GM21423 (cell line): ENCODE measurements around the gene YIPF2.

Source experiments
- ATAC-seq: cut with Tn5 transposase; IDR thresholded peaks from one replicate; pipeline ENCODE4 v1.9.1; 2021; ENCODE audit warnings: mild to moderate bottlenecking, moderate library complexity; ENCODE audit not compliant: unreplicated experiment

YIPF2 gene

DNA sequence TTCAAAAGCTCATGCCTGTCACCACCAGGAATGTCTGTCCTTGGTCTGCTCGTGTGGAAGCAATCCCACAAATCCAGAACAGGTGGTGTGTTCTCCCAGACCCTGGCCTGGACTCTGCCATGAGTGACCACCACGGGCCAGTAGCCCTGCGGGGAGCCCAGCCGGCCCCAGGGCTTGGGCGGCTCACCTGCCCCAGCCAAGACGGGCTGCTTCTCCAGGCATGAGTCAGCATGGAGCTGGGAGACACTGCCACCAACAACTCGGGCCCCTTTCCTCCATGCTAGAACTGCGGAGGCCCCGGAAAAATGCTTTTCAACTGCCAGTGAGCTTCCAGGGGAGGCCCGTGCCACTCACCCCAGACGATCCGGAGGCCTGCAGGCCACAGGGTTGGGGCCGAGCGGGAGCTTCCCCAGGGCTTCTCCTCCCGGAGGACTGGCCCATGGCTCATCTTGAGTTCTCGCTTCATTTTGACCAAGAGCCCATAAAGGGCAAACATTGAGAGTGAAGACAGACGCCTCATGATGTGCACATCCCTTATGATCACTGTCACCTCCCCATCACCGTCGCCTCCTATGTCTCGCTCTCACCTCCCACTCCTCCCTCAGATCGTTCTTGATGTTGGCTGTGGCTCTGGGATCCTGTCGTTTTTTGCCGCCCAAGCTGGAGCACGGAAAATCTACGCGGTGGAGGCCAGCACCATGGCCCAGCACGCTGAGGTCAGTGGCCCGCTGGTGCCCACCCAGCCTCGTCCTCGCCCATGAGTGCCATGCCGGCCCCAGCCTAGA lies 16.7 kb downstream of the YIPF2 start:
- ATAC-seq = no peak

DNA sequence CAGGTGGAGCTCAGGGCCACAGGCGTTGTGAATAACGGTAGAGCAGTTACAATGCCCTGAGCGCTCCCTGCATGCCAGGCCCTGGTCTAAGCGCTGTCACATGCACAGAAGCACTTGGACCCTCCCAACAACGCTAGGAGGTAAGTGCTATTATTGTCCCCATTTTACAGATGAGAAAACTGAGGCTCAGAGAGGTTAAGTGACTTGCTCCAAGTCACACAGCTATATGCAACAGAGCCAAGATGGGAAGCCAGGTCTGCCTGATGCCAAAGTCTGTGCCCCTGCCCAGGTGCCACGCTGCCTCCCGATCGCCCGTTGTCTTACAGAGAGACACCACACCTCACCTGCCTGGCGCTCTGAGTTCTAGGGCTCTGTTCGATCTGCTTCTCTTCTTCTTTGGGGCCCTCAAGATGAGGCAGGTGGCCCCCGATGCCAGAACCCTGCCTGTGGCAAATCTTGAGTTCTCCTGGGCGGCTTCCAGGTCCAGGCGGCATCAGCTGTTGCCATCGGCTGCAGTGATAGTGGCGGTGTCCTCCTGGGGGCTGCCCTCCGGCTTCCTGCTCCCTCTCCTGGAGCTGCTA lies 20.0 kb downstream of the YIPF2 start:
- no peak for ATAC-seq

DNA sequence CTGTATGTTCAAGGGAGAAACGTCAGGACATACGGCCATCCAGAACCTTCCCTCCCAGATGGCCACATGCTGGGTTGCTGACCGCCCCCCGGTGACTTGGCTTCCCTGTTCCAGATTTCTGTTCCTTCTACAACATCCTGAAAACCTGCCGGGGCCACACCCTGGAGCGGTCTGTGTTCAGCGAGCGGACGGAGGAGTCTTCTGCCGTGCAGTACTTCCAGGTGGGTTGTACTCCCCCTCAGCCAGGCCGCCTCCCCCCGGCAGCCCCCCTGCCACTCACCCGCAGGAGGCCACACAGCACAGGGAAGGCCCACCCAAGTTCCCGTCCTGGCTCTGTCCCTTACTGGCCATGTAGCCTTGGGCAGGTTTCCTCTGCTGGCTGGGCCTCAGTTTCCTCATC lies 20.5 kb downstream of the YIPF2 start:
- no peak for ATAC-seq

DNA sequence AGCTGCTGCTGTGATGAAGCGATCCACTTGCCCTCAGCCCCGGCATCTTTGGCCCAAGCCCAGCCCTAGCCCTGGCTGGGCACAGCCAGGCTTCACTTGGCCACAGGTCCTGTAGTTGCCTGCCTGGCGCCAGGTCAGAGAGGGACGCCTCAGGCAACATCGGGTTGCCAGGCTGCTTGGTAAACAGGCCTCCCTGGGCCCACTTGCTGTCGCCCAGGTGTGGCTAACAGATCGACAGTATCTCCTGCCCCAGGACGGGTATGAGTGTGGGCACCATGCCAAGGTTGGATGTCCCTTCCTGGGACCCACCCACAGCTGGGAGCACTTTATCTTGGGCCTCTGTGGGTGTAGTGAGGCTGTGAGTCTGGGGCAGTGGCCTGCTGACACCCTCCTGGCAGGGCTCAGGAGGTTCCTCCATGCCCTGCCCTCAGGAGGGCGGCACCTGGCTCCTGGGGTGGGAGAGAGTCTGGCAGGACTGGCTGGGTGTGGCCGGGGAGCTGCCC lies 29.2 kb downstream of the YIPF2 start:
- ATAC-seq = no peak

DNA sequence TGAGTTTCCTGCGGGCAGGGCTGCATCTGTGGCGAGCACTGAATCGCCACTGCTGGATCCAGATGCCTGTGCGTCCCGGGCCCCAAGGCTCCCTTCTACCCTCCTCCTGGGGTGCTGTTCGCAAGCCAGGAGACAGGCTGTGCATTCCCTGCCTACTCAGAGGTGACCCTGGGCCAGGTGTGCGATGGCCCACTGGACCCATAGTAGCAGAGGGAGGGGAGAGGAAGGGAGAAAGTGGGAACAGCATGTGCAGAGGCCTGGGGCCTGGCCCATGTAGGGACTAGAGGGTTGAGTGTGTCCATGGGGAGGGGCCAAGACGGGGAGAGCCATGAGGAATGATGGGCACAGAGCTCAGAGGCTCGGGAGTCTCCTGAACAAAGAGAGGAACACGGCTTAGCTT lies 29.8 kb downstream of the YIPF2 start:
- no peak for ATAC-seq

DNA sequence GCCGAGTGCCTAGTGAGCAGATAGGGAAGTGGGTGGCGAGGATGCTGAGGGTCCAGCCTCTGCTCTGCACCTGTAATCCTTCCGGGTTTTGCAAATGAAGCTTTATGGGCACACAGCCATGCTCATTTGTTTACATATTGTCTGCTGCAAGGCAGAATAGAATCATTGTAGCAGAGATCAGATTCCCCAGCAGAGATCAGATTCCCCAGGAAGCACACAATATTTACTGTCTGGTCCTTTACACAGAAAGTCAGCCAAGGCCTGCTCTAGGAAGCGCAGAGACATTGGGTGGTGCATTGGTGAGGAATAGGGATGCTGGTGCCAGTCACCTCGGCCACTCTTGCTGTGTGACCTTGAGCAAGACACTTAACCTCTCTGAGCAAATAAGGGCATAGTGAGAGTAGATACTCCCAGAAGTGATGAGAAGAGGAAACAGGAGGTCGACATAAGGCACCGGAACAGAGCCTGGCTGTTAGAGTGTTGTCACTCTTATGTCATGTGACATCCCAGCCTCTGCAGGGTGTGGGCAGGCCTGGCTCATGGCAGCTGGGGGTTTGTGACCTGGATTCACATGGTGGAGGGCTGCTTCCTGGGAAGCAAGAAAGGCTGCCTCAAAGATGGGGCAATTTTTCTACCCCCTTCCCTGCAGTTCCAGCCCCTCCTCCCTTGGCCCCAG lies 31.4 kb downstream of the YIPF2 start:
- no peak for ATAC-seq

DNA sequence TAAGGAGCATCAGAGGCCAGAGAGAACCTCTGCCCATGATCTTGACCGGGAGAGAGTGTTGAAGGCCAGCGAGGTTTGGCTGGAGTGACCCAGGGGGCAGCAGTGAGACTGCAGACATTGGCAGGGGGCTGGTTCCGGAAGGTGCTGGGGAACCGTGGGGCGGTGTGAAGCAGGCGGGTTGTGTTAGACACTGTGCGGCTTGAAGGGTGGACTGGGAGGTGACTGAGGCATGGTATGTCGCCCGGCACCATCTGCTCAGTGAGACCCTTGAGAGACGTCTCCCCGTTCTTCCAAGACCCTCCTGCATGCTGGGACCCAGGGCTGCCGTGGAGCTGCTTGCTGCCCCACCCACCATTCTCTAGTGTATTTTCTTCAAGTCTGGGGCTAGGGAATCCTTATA lies 32.5 kb downstream of the YIPF2 start:
- ATAC-seq = no peak

DNA sequence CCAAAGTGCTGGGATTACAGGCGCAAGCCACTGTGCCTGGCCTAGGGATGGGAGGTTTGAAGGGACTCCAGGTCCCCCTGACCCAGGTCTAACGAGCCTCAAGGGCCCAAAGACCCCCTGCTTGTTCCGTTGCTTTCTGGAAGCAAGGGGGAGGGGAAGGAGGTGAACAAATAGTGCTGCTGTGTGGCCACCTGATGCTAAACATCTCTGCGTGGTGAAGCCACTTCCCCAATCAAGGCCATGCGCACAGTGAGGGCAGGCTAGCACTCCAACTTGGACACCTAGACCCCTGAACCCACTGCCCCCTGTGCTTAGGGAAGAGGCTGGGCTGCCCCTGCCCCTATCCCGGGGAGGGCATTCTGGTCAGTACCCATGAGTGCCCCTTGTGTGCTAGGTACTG lies 33.1 kb downstream of the YIPF2 start:
- ATAC-seq = no peak

DNA sequence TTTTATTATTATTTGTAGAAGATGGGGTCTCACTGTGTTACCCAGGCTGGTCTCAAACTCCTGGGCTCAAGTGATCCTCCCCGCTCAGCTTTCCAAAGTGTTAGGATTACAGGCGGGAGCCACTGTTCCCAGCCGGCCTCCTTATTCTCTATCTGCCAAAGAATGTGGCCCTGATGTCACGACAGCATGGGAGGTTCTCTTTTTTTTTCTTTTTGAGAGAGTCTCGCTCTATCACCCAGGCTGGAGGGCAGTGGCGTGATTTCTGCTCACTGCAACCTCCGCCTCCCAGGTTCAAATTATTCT lies 33.6 kb downstream of the YIPF2 start:
- no peak for ATAC-seq

DNA sequence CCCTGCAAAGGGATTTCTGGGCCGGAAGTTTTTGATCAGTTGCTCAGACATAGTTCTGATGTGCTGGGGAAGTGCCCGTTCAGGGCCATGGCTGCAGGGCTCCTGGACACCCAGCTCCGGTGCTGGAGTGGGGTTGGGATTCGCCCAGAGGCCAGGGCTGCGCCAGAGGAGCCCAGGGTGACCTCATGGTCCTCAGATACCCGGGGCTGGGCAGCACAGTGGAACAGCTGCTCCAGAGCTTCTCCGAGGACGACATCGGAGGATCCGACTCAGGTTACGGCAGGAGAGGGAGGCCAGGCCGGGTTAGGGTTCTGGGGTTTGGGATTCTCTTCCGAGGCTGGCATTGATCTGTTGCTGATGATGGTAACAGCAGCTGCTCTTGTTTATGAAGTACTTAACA lies 36.2 kb downstream of the YIPF2 start:
- ATAC-seq = no peak

DNA sequence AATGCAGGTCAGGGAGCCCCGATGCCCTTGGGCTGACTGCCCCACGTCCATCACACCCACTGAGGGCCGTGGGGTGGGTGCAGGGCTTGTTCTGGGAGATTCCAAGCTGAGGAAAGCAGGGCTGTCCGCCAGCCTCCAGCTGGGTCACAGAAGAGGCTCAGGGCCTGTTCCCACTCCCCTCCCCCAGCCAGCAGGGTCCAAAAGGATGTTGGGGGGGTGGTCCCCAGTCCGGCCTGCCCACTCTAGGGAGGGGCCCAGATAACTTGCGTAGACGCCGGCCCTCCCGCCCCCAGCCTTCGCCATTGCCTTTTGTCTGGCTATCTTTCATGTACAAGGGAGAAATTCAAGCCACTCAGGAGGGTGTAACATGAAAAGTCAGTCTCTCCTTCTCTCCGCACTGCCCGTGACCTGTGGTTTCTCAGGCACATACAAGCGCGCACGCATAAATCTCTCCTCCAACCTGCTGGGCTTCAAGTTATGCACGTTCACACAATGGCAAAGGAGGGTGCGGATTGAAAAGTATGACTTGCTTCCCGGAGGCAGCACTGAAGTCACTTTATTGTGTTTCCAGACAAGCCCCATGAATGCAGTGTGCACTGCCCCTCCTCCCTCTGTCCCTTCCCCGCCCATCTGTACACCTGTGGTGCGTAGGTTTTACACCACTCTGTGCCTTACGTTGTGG lies 36.9 kb downstream of the YIPF2 start:
- no peak for ATAC-seq

DNA sequence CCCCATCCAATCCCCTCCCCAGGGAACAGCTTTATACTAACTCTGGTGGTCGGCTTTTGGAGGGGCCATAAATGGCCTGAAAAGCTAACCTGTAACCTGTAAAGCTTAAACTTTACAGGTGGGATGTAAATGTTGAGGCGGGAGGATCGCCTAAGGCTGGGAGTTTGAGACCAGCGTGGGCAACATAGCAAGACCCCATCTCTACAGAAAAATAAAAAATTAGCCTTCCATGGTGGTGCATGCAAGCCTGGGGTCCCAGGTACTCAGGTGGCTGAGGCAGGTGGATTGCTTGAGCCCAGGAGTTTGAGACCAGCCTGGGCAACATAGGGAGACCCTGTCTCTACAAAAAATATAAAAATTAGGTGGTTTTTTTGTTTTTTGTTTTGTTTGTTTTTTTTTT lies 38.6 kb downstream of the YIPF2 start:
- ATAC-seq = no peak

DNA sequence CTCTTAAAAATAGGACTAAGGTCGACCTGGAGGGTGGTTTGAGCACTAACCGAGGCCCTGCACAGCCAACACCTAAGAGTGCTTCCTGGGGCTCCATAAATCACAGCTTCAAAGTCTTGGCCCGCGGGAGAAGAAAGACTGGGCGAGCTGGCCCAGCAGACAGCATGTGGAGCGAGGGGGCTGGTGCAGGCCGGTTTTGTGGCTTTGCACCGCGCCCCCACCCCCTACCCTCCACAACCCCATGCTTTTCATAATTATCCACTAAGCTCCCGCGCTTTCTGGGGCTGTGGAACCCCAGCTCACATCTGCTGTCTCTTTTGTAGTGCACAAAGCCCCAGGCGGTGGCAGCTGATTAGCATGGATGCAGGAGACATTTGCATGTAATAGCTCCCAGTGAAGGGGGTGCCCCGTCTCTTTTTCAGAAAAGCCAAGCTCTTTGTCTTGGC lies 40.0 kb downstream of the YIPF2 start:
- ATAC-seq = no peak

DNA sequence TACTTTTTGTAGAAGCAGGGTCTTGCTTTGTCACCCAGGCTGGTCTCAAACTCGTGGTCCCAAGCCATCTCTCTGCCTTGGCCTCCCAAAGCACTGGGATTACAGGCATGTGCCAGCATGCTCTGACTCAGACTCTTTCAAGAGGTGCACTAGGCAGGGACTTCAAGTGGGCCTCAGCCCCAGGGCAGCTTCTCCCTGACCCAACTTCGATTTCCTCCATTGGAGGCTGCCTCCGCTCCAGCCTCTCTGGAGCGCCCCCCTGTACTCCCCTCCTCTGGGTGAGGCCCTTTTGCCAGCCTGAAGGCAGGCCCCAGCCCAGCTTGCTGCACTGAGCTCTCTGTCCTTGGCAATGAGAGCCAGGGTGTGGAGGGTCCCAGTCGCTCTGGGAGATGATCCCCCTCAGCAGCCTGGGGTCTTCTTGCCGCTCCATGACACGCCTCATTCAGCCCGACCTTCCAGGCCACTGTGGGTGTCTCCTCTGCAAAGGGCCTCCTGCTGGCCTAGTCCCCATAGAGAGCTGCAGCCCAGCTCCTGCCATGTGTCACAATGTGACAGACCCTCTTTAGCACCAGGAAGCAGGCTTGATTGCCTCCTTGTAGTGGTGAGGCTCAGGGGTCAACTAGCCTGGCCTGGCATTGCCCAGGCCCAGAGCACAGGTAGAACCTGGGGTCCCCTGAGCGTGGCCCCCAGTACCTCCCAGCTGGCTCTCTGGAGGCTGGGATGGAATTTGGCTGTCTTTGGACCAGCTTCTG lies 40.6 kb downstream of the YIPF2 start:
- ATAC-seq = no peak

DNA sequence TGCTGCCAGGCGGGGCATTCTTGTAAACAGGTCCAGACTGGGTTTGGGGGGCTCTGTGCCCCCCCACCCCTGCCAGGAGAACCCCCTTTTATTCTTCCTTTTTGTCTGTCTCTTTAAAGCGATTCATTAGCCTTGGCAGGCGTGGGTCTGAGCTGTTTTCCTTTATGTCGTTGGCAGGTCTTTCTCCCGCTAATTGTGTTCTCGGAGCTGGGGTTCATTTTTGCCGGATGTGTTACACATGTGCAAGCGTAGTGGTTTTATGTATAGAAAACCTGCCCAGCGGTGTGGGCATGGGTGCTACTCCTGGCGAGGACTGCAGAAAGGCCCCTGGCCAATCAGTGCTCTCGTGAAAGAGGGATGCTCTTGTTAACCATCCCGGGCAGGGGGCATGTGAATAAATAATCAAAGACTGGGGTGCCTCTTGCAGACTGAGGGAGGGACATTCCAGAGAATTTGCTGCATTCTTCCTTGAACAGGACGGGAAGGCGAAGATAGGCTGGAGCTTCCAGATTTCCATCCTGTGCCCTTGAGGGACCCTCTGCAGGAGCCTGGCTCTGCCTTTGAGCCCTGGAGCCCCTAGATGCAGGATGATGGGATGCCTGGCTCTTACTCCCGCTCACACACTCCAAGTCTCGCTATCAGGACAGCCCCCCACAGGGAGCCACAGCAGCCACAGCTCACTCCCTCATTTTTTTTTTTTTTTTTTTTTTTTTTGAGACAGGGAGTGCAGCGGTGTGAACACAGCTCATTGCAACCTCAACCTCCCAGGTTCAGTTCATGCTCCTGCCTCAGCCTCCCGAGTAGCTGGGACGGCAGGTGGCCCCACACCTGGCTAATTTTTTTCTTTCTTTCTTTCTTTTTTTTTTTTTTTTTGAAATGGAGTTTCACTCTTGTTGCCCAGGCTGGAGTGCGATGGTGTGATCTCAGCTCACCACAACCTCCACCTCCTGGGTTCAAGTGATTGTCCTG lies 43.0 kb downstream of the YIPF2 start:
- no peak for ATAC-seq

DNA sequence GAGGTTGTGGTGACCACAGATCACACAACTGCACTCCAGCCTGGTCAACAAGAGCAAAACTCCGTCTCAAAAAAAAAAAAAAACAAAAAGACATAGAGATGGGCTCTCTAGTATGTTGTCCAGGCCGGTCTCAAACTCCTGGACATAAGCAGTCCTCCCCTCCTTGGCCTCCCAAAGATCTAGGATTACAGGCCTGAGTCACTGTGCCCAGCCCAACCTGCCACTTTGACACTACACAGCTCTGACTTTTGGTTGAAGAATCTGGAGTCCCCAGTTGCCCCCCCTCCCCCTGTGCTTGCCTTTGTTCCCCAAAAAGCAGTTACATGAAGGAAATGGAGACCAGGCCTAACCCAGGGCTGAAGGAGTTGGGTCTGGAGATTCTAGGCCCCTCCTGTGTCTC lies 44.2 kb downstream of the YIPF2 start:
- ATAC-seq = no peak

DNA sequence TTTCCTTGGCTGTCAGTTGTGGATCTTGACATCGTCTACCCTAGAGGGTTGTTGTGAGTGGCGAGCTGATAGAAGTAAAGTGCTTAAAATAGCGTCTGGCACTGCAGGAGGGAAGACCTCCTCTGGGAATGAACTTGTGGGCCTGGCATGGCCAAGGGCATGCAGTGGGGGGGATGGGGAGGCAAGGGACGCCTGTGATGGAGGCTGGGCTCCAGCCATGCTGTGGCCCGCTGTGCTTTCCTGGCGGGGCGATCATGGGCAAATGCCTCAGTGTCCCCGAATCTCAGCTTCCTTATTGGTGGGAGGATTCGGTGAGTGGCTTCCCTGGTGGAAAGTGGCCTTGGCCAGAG lies 46.4 kb downstream of the YIPF2 start:
- no peak for ATAC-seq

DNA sequence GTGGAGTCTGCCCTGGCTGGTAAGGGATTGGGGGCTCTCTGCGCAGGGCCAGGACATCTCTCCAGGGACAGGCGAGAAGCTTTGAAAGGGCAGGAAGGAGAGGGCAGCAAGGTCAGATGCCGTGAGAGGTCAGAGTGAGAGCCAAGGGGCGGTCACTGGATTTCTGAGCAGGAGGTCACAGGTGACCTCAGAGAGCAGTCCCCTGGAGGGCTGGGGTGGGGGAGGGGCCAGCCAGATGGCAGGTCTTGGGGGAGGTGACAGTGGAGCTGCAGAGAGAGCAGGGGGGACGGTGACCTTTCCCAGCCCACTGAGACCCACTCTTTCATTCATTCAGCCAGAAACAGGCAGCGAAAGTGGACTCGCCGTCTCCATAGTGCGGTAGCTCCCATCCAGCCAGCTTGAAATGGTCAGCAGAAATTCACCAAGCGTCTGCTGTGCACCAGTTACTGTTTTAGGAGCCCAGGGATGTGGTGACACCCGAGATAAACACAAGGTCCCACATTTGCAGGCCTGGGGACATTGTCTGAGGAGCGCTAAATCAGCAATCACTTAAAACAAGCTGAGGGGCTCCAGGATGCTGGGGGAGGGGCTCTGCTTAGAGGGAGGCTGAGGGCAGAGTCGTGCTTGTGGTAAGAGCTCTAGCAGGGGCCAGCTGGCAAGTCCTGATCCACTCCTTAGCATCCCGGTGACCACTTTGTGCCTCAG lies 46.9 kb downstream of the YIPF2 start:
- no peak for ATAC-seq

DNA sequence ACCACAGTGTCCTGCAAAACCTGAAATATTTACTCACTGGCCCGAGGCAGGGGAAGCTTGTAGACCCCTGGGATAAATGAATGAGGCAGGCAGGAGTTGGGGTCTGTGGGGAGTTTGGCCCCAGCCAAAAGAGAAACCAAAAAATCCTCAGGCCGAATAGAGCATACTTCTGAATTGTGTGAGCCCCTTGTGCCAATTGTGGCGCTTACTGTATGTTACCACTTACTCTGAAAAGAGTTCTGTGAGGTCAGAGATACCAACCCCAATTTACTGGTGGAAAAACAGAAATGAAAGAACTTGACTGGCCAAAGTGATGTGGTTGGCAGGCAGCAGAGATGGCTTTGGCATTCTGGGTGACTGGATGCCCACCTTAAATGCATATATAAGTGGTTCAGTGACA lies 50.2 kb downstream of the YIPF2 start:
- no peak for ATAC-seq
